PFSK-1 (cell line): Measurements from ENCODE around the gene MCTP1.

Experiments used
- POLR2AphosphoS5 ChIP-seq: IDR thresholded peaks from 2 replicates; pipeline ENCODE4 v1.6.1; 2012; ENCODE audit warnings: low read depth, mild to moderate bottlenecking, control low read depth, low read length, moderate library complexity
- TF ChIP-seq, protein P1 (sequence below), 2 experiments: IDR thresholded peaks; 2 replicates each; pipeline versions ENCODE4 v1.6.1 to v1.8.0; 2011 to 2012; ENCODE audit warnings: low read depth in 2 of 2, low read length in 2 of 2, control low read depth in 1 of 2, inconsistent platforms in 1 of 2, mild to moderate bottlenecking in 1 of 2, moderate library complexity in 1 of 2; ENCODE audit not compliant: insufficient read depth in 1 of 2

GRCh38 chr5:94976853-94977252, 308.0 kb downstream of the MCTP1 start:
- TF ChIP-seq, protein P1, sequence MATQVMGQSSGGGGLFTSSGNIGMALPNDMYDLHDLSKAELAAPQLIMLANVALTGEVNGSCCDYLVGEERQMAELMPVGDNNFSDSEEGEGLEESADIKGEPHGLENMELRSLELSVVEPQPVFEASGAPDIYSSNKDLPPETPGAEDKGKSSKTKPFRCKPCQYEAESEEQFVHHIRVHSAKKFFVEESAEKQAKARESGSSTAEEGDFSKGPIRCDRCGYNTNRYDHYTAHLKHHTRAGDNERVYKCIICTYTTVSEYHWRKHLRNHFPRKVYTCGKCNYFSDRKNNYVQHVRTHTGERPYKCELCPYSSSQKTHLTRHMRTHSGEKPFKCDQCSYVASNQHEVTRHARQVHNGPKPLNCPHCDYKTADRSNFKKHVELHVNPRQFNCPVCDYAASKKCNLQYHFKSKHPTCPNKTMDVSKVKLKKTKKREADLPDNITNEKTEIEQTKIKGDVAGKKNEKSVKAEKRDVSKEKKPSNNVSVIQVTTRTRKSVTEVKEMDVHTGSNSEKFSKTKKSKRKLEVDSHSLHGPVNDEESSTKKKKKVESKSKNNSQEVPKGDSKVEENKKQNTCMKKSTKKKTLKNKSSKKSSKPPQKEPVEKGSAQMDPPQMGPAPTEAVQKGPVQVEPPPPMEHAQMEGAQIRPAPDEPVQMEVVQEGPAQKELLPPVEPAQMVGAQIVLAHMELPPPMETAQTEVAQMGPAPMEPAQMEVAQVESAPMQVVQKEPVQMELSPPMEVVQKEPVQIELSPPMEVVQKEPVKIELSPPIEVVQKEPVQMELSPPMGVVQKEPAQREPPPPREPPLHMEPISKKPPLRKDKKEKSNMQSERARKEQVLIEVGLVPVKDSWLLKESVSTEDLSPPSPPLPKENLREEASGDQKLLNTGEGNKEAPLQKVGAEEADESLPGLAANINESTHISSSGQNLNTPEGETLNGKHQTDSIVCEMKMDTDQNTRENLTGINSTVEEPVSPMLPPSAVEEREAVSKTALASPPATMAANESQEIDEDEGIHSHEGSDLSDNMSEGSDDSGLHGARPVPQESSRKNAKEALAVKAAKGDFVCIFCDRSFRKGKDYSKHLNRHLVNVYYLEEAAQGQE (IDR thresholded peaks at IDR 0.05; ENCODE audit: insufficient read depth in 1 of 2, low read depth in 2 of 2, low read length in 2 of 2): no peak
- TF ChIP-seq POLR2AphosphoS5: no peak
